ENCODE results near the gene MAPK4.

The MAPK4 gene

GRCh38 chr18:50626317-50626716 lies 66.4 kb downstream of the MAPK4 start:
- no peak for FAIRE-seq

GRCh38 chr18:50627594-50628532 lies 68.0 kb downstream of the MAPK4 start:
- no peak for FAIRE-seq

- FAIRE-seq = no peak
These were observed 68.6 kb downstream of the MAPK4 start for GRCh38 chr18:50628533-50628905.

GRCh38 chr18:50629148-50629631 lies 69.3 kb downstream of the MAPK4 start:
- no peak for FAIRE-seq

- FAIRE-seq = no peak
These were observed 71.0 kb downstream of the MAPK4 start for GRCh38 chr18:50630895-50631294.

GRCh38 chr18:50632895-50633515 lies 73.1 kb downstream of the MAPK4 start:
- no peak for FAIRE-seq

- FAIRE-seq = no peak
These were observed 74.1 kb downstream of the MAPK4 start for GRCh38 chr18:50633992-50634391.

GRCh38 chr18:50636366-50637057 lies 76.6 kb downstream of the MAPK4 start:
- no peak for FAIRE-seq

- no peak for FAIRE-seq
These were observed 78.4 kb downstream of the MAPK4 start for GRCh38 chr18:50638016-50638883.

GRCh38 chr18:50638884-50639420 lies 79.1 kb downstream of the MAPK4 start:
- no peak for FAIRE-seq

GRCh38 chr18:50639711-50640110 lies 79.8 kb downstream of the MAPK4 start:
- FAIRE-seq = no peak

GRCh38 chr18:50642439-50642838 lies 82.6 kb downstream of the MAPK4 start:
- FAIRE-seq = no peak

GRCh38 chr18:50644146-50644545 lies 84.3 kb downstream of the MAPK4 start:
- FAIRE-seq = no peak

- FAIRE-seq = no peak
These were observed 84.9 kb downstream of the MAPK4 start for GRCh38 chr18:50644807-50645206.

- no peak for FAIRE-seq
These were observed 87.3 kb downstream of the MAPK4 start for GRCh38 chr18:50647237-50647636.

- no peak for FAIRE-seq
These were observed 87.9 kb downstream of the MAPK4 start for GRCh38 chr18:50647792-50648191.

- FAIRE-seq = no peak
These were observed 89.9 kb downstream of the MAPK4 start for GRCh38 chr18:50649821-50650220.

GRCh38 chr18:50651334-50651733 lies 91.4 kb downstream of the MAPK4 start:
- no peak for FAIRE-seq

- FAIRE-seq = no peak
These were observed 93.7 kb downstream of the MAPK4 start for GRCh38 chr18:50653402-50654093.

GRCh38 chr18:50654211-50654610 lies 94.3 kb downstream of the MAPK4 start:
- FAIRE-seq = no peak

Data from endometrium (tissue), 2 donors.